ENCODE data around the gene SDSL. TPM values are rescaled to one million over a fixed set of nuclear protein-coding genes. Genes with fewer than 3 reads are reported as not detected.

SDSL gene
- total and polyA plus RNA-seq, 2 experiments from 2014 or later, result 6.3 to 14.6 TPM

- no peaks in the 10 kb centered on the region for H3K4me1 ChIP-seq (ENCODE audit: insufficient read depth)
- H3K9me2 ChIP-seq (ENCODE audit: insufficient read depth), result no peaks in the 10 kb centered on the region
- H3K27ac ChIP-seq, result no peak overlapping the region
- no peaks in the 10 kb centered on the region for H3K79me2 ChIP-seq (ENCODE audit: insufficient read depth)
- H4K20me1 ChIP-seq (ENCODE audit: insufficient read depth), result no peaks in the 10 kb centered on the region
- no peak overlapping the region for H2AFZ ChIP-seq
- TF ChIP-seq EZH2 (IDR thresholded peaks at IDR 0.05; ENCODE audit: insufficient read depth, poor library complexity, severe bottlenecking) (peak; percentile 46), EZH2phosphoT487 (IDR thresholded peaks at IDR 0.05; ENCODE audit: insufficient read depth, low read depth) (no peak)
- no peak overlapping the region for H3K4me2 ChIP-seq (ENCODE audit: unreplicated experiment)
- in situ Hi-C loops (cut with MboI), result loop anchor here (25.0 kb wide), 1 partner anchor 440 kb away; no protein-coding TSS in a partner anchor
- DNase-seq, result no peak
- H3K4me3 ChIP-seq, result no peak overlapping the region
- WGBS, 2 experiments (ENCODE audit: low coverage in 1 of 2, low lambda C conversion rate in 2 of 2, missing lambda C conversion rate in 2 of 2), result 2 to 4% methylated on average over 42 to 51 of the region's 51 CpGs
- H3F3A ChIP-seq (ENCODE audit: insufficient read depth), result no peaks in the 10 kb centered on the region
- no peaks in the 10 kb centered on the region for H3K36me3 ChIP-seq (ENCODE audit: low read depth)
- no peak overlapping the region for H3K9ac ChIP-seq
- H3K27me3 ChIP-seq (replicated peaks; ENCODE audit: insufficient read depth), result peaks cover 93% of the 10 kb centered on the region
- H3K9me3 ChIP-seq (ENCODE audit: low read depth), result no peaks in the 10 kb centered on the region
Measured at GRCh38 chr12:113472191-113473121, 50.3 kb downstream of the SDSL start.

DNA sequence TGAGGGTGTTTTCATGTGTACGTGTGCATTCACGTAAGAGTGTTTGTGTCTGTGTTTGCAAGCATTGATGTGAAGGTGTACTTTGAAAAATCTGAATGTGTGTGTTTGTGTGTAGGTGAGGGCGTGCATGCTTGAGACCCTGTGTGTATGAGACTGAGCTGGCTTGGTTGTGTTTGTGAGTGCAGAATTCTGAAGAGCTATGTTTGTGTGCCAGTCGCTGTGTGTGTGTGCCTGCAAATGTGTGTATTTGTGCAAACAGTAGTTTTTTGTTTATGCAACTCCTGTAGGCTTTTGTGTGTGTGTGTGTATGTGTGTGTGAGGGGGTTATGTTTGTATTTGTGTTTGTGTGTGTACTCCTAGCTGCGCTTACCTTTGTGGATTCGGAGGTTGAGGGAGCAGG, 51.2 kb downstream of the SDSL start:
- WGBS, 2 experiments (ENCODE audit: low coverage in 1 of 2, low lambda C conversion rate in 2 of 2, missing lambda C conversion rate in 2 of 2), result 3 to 7% methylated on average over 6 of the region's 6 CpGs
- peaks cover 93% of the 10 kb centered on the region for H3K27me3 ChIP-seq (replicated peaks; ENCODE audit: insufficient read depth)
- in situ Hi-C loops (cut with MboI), result loop anchor here (25.0 kb wide), 1 partner anchor 439 kb away; no protein-coding TSS in a partner anchor

DNA sequence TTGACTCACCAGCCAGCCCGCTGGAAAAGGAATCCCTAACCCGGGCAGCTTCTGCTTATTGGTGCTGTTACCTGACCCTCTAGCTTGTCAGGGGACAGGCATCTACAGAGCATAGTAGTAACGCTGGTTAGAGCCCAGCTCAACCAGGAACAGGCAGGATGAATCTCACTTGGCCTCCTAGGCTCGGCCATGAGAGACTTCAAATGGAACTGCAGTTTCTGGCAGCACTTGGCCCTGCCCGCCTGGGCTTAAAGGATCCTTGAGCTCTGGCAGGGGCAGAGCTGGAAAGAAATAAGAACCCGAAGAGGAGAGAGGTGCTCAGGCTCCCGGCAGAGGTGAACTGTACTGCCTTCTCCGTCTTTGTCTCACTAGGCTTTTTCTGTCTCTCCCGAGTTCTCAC, 51.8 kb downstream of the SDSL start:
- no peak for DNase-seq

More for the DNA sequence above, 51.2 kb downstream of the SDSL start:
- TF ChIP-seq EZH2 (IDR thresholded peaks at IDR 0.05; ENCODE audit: insufficient read depth, poor library complexity, severe bottlenecking) (peak; percentile 72), EZH2phosphoT487 (IDR thresholded peaks at IDR 0.05; ENCODE audit: insufficient read depth, low read depth) (no peak)
- H3K36me3 ChIP-seq (ENCODE audit: low read depth), result no peaks in the 10 kb centered on the region
- H3F3A ChIP-seq (ENCODE audit: insufficient read depth), result no peaks in the 10 kb centered on the region
- no peak overlapping the region for H3K9ac ChIP-seq
- no peak overlapping the region for H3K27ac ChIP-seq
- H3K4me1 ChIP-seq (ENCODE audit: insufficient read depth), result no peaks in the 10 kb centered on the region
- no peaks in the 10 kb centered on the region for H4K20me1 ChIP-seq (ENCODE audit: insufficient read depth)
- H2AFZ ChIP-seq, result no peak overlapping the region
- no peak overlapping the region for H3K4me2 ChIP-seq (ENCODE audit: unreplicated experiment)
- H3K79me2 ChIP-seq (ENCODE audit: insufficient read depth), result no peaks in the 10 kb centered on the region
- H3K4me3 ChIP-seq, result no peak overlapping the region
- no peaks in the 10 kb centered on the region for H3K9me3 ChIP-seq (ENCODE audit: low read depth)
- H3K9me2 ChIP-seq (ENCODE audit: insufficient read depth), result no peaks in the 10 kb centered on the region
- DNase-seq, result no peak

DNA sequence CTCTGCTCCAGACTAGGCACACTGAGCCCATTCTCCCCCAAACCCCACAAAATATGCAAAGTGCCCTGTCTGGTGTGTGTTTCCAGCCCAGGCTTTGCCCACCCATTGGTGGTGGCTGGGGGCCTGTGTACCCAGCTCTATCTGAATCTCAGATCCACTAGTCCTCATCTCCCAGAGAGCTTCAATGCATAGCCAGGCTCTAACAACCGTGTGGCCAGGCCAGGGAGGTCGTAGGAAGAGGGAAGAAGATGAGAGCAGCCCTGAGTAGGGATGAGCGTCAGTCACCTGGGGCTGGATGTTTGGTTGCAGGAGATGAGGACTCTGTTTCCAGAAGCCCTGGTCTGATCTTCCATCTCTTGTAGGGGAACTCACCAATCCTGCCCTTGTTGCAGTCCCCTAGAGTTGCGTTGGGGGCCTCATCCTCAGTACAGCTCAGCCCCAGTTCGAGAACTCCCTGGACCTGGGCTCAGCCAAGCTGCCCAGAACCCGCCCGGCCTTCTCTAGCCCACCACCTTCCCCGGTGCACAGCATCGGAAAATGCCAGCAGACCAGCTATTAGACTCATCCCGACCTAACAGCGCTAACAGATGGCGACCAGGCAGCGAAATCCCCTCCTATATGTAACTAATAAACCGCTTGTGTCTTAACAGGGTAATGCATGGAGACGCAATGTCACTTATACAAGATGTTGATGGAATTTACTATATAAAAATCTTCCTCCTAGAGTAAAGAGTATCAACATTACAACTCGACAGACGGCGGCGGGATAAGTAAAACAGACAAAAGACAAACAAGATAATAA, 52.7 kb downstream of the SDSL start:
- no peak for DNase-seq
- Histone ChIP-seq H2AFZ (no peak overlapping the region), H3K4me3 (no peak overlapping the region), H3K9me2 (ENCODE audit: insufficient read depth) (no peaks in the 10 kb centered on the region), H3K9ac (no peak overlapping the region), H4K20me1 (ENCODE audit: insufficient read depth) (no peaks in the 10 kb centered on the region), H3K4me1 (ENCODE audit: insufficient read depth) (no peaks in the 10 kb centered on the region), H3K36me3 (ENCODE audit: low read depth) (no peaks in the 10 kb centered on the region), H3F3A (ENCODE audit: insufficient read depth) (no peaks in the 10 kb centered on the region), H3K79me2 (ENCODE audit: insufficient read depth) (no peaks in the 10 kb centered on the region), H3K4me2 (ENCODE audit: unreplicated experiment) (no peak overlapping the region), H3K27me3 (replicated peaks; ENCODE audit: insufficient read depth) (peaks cover 93% of the 10 kb centered on the region), H3K9me3 (ENCODE audit: low read depth) (no peaks in the 10 kb centered on the region), H3K27ac (no peak overlapping the region)
- TF ChIP-seq EZH2phosphoT487 (IDR thresholded peaks at IDR 0.05; ENCODE audit: insufficient read depth, low read depth) (peak; percentile 38; the same call in 1 of the 2 replicates), EZH2 (IDR thresholded peaks at IDR 0.05; ENCODE audit: insufficient read depth, poor library complexity, severe bottlenecking) (no peak)
- in situ Hi-C loops (cut with MboI), result loop anchor here (25.0 kb wide), 1 partner anchor 437 kb away; no protein-coding TSS in a partner anchor
- 1 to 2% methylated on average over 19 of the region's 19 CpGs for WGBS, 2 experiments (ENCODE audit: low coverage in 1 of 2, low lambda C conversion rate in 2 of 2, missing lambda C conversion rate in 2 of 2)

More for the DNA sequence above, 51.8 kb downstream of the SDSL start:
- H3K36me3 ChIP-seq (ENCODE audit: low read depth), result no peaks in the 10 kb centered on the region
- H2AFZ ChIP-seq, result no peak overlapping the region
- WGBS, 2 experiments (ENCODE audit: low coverage in 1 of 2, low lambda C conversion rate in 2 of 2, missing lambda C conversion rate in 2 of 2), result 0 to 3% methylated on average over 9 of the region's 9 CpGs
- no peaks in the 10 kb centered on the region for H3F3A ChIP-seq (ENCODE audit: insufficient read depth)
- H3K4me1 ChIP-seq (ENCODE audit: insufficient read depth), result no peaks in the 10 kb centered on the region
- TF ChIP-seq EZH2phosphoT487 (IDR thresholded peaks at IDR 0.05; ENCODE audit: insufficient read depth, low read depth) (no peak), EZH2 (IDR thresholded peaks at IDR 0.05; ENCODE audit: insufficient read depth, poor library complexity, severe bottlenecking) (peak; percentile 1)
- in situ Hi-C loops (cut with MboI), result loop anchor here (25.0 kb wide), 1 partner anchor 438 kb away; no protein-coding TSS in a partner anchor
- H3K9ac ChIP-seq, result no peak overlapping the region
- no peaks in the 10 kb centered on the region for H4K20me1 ChIP-seq (ENCODE audit: insufficient read depth)
- no peak overlapping the region for H3K4me3 ChIP-seq
- H3K9me3 ChIP-seq (ENCODE audit: low read depth), result no peaks in the 10 kb centered on the region
- no peak overlapping the region for H3K27ac ChIP-seq
- peaks cover 93% of the 10 kb centered on the region for H3K27me3 ChIP-seq (replicated peaks; ENCODE audit: insufficient read depth)
- no peaks in the 10 kb centered on the region for H3K79me2 ChIP-seq (ENCODE audit: insufficient read depth)
- H3K4me2 ChIP-seq (ENCODE audit: unreplicated experiment), result no peak overlapping the region
- no peaks in the 10 kb centered on the region for H3K9me2 ChIP-seq (ENCODE audit: insufficient read depth)

All from GM23248 (cell line).